ENCODE measurements around the gene LARGE2.

The LARGE2 gene

GRCh38 chr11:45887587-45887986 is 34.9 kb upstream of the LARGE2 start:
- ATAC-seq, result no peak
- TF ChIP-seq ZC3H10 (CRISPR knock-in tag; IDR thresholded peaks at IDR 0.05) (no peak), POU6F1 (CRISPR knock-in tag; IDR thresholded peaks at IDR 0.05; ENCODE audit: borderline replicate concordance, low read depth) (no peak), CREB5 (CRISPR knock-in tag; IDR thresholded peaks at IDR 0.05; ENCODE audit: low read depth) (no peak), CSDC2 (CRISPR knock-in tag; IDR thresholded peaks at IDR 0.05) (no peak), CSRNP3 (CRISPR knock-in tag; IDR thresholded peaks at IDR 0.05) (no peak), TSHZ2 (CRISPR knock-in tag; IDR thresholded peaks at IDR 0.05) (no peak), TOX (CRISPR knock-in tag; IDR thresholded peaks at IDR 0.05; ENCODE audit: borderline replicate concordance) (no peak), ISL1 (CRISPR knock-in tag; IDR thresholded peaks at IDR 0.05) (no peak), PATZ1 (CRISPR knock-in tag; IDR thresholded peaks at IDR 0.05; ENCODE audit: borderline replicate concordance) (no peak), ZFP3 (CRISPR knock-in tag; IDR thresholded peaks at IDR 0.05) (no peak), ARNTL (CRISPR knock-in tag; IDR thresholded peaks at IDR 0.05; ENCODE audit: borderline replicate concordance, low read depth) (no peak)

- no peak for ATAC-seq
- TF ChIP-seq RARB (CRISPR knock-in tag; IDR thresholded peaks at IDR 0.05) (no peak), CSRNP3 (CRISPR knock-in tag; IDR thresholded peaks at IDR 0.05) (no peak), BACH2 (CRISPR knock-in tag; IDR thresholded peaks at IDR 0.05; ENCODE audit: borderline replicate concordance) (no peak), GLIS3 (CRISPR knock-in tag; IDR thresholded peaks at IDR 0.05) (no peak), TOX (CRISPR knock-in tag; IDR thresholded peaks at IDR 0.05; ENCODE audit: borderline replicate concordance) (no peak), ZC3H10 (CRISPR knock-in tag; IDR thresholded peaks at IDR 0.05) (no peak), PATZ1 (CRISPR knock-in tag; IDR thresholded peaks at IDR 0.05; ENCODE audit: borderline replicate concordance) (no peak), ZNF565 (CRISPR knock-in tag; conservative IDR thresholded peaks at IDR 0.05; ENCODE audit: low read depth) (no peak), TCF4 (CRISPR knock-in tag; IDR thresholded peaks at IDR 0.05; ENCODE audit: borderline replicate concordance) (no peak), SNAI2 (CRISPR knock-in tag; IDR thresholded peaks at IDR 0.05) (no peak), CREB5 (CRISPR knock-in tag; IDR thresholded peaks at IDR 0.05; ENCODE audit: low read depth) (no peak), ZFP3 (CRISPR knock-in tag; IDR thresholded peaks at IDR 0.05) (no peak), ESRRG (CRISPR knock-in tag; IDR thresholded peaks at IDR 0.05) (no peak), TSHZ2 (CRISPR knock-in tag; IDR thresholded peaks at IDR 0.05) (no peak), ISL1 (CRISPR knock-in tag; IDR thresholded peaks at IDR 0.05) (no peak), ZNF8 (CRISPR knock-in tag; IDR thresholded peaks at IDR 0.05) (no peak), POU6F1 (CRISPR knock-in tag; IDR thresholded peaks at IDR 0.05; ENCODE audit: borderline replicate concordance, low read depth) (no peak)
These were observed 32.9 kb upstream of the LARGE2 start for GRCh38 chr11:45889555-45889954.

Measured in SK-N-SH treated with all-trans-retinoic acid at 6 μM for 48 hours (cell line).